ENCODE data around the gene KRTAP3-3. TPM values are rescaled to one million over a fixed set of nuclear protein-coding genes. Genes with fewer than 3 reads are reported as not detected.
A peak's percentile ranks its signal among the peaks of the same experiment; 100 is the strongest.

Gene KRTAP3-3
- total and polyA plus RNA-seq, 2 of the 4 experiments (the other 2 are of a cell fraction), result not detected

DNA sequence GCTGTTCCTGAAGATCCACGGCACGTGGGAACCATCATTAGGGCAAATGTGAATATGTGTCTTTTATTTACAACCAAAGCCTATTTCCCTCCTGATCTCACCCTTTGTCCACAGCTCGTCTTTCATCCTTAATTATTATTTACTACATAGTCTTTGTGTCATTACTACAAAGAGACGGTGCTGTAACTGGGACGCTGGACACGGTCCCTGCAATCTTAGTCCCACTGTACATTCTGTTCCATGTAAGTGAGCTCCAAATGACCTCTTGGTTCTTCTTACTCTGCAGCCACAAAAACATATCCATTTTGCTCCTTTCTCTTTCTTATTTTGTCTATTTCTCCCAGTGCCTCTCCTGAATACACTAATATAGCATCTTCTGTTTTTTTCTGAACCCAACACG is 43.8 kb downstream of the KRTAP3-3 start (continued):
- TF ChIP-seq NFE2L2 (IDR thresholded peaks at IDR 0.05; ENCODE audit: low read depth, low read length), result no peak
- TF ChIP-seq MAZ (IDR thresholded peaks at IDR 0.05; ENCODE audit: borderline replicate concordance, low read depth, low read length), result no peak
- no peak for TF ChIP-seq CHD1 (IDR thresholded peaks at IDR 0.05; ENCODE audit: low read depth, low read length)

DNA sequence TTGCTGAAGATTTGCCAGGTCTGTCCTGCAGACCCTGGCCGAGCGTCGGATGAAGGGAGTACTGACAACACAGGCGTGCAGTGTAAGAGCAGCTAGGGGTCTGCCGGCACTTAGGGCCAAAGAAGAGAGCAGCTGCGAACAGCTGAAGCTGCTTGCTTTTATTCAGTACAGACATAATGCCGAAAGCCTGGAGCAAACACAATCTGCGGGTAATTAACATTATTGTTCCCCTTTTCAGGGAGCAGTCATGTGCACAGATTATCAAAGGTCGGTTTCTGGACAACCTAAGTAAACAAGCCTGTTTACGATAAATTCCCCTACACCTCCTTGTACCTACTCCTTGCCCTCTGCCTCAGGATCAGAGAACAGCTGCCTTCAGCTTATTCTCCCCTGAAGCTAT is 44.5 kb downstream of the KRTAP3-3 start:
- peak overlapping the region; percentile 79 for H4K5ac ChIP-seq (ENCODE audit: low read depth, low read length)
- POLR2A ChIA-PET (ENCODE audit: unreplicated experiment), result no interaction called here
- H4K91ac ChIP-seq (ENCODE audit: insufficient read depth, low read depth, low read length), result no peak overlapping the region; the same call in 1 of the 2 replicates
- no peaks in the 10 kb centered on the region for H3K36me3 ChIP-seq (ENCODE audit: control insufficient read depth, insufficient read depth, low read length)
- TF ChIP-seq RAD21 (IDR thresholded peaks at IDR 0.05; ENCODE audit: low read length), result no peak
- no peak for TF ChIP-seq SMC3 (IDR thresholded peaks at IDR 0.05; ENCODE audit: low read depth, low read length)
- TF ChIP-seq POLR2A (IDR thresholded peaks at IDR 0.05; ENCODE audit: low read depth, low read length), result no peak
- no peak for TF ChIP-seq MXI1 (IDR thresholded peaks at IDR 0.05; ENCODE audit: borderline replicate concordance, low read depth, low read length)
- H3K79me1 ChIP-seq (ENCODE audit: low read depth in 1 of 2, low read length in 2 of 2), result no peaks in the 10 kb centered on the region
- H2BK20ac ChIP-seq (ENCODE audit: low read depth, low read length), result peak overlapping the region; percentile 48; the same call in 1 of the 2 replicates
- no peak overlapping the region for H3K4me3 ChIP-seq (ENCODE audit: insufficient read depth, low read depth, low read length)
- peak overlapping the region; percentile 60; the same call in 1 of the 2 replicates for H2BK120ac ChIP-seq (ENCODE audit: low read depth, low read length)
- in situ Hi-C loops (cut with MboI; ENCODE audit: low sequenced_read_pairs) (no loop called here), dilution Hi-C loops (cut with HindIII; ENCODE audit: low sequenced_read_pairs, unreplicated experiment) (no loop called here), intact Hi-C loops (cut with micrococcal nuclease) (no loop called here)
- no peaks in the 10 kb centered on the region for H3K9me3 ChIP-seq (ENCODE audit: control insufficient read depth, insufficient read depth, low read length)
- peaks cover 8% of the 10 kb centered on the region for H3K4me1 ChIP-seq (ENCODE audit: control insufficient read depth, insufficient read depth, low read length)
- CTCF ChIA-PET, result interaction anchor here (0.6 kb wide), 1 partner anchor 23 kb away, joined by 3 read pairs; no protein-coding TSS in a partner anchor
- no peaks in the 10 kb centered on the region for H3K27me3 ChIP-seq (ENCODE audit: control insufficient read depth, insufficient read depth, low read length)
- ATAC-seq (ENCODE audit: low read depth), result no peak
- H3K18ac ChIP-seq (ENCODE audit: low read depth, low read length), result 0 out of 2 replicates have a peak overlapping the region, but pooled peaks have one; percentile 16
- no peak overlapping the region for H3K56ac ChIP-seq (ENCODE audit: extremely low read depth, insufficient read depth, low read length)
- peak overlapping the region; percentile 15 to 59 for H4K8ac ChIP-seq (ENCODE audit: low read depth in 2 of 2, low read length in 2 of 2)
- no peak overlapping the region for H2BK15ac ChIP-seq (ENCODE audit: low read depth, low read length)
- H3K14ac ChIP-seq (replicated peaks; ENCODE audit: low read depth, low read length), result 0 out of 2 replicates have a peak overlapping the region, but pooled peaks have one; percentile 11
- H3K27ac ChIP-seq (ENCODE audit: insufficient read depth, low read length), result no peak overlapping the region
- no TSS peak for BruUV-seq (replicated peaks)
- H3K4me2 ChIP-seq (ENCODE audit: low read depth, low read length), result no peak overlapping the region; the same call in 1 of the 2 replicates
- 39% methylated on average over 7 of the region's 10 CpGs; no CpG with 5 or more reads in 1 of the 2 experiments for WGBS, 2 experiments (ENCODE audit: extremely low coverage in 2 of 2, insufficient read length in 1 of 2)
- no peak overlapping the region for H2AK9ac ChIP-seq (replicated peaks; ENCODE audit: low read depth, low read length, poor library complexity)
- peak overlapping the region; percentile 41; the same call in 1 of the 2 replicates for H3K4ac ChIP-seq (ENCODE audit: low read depth, low read length)
- no peak for DNase-seq
- no peaks in the 10 kb centered on the region for H4K20me1 ChIP-seq (ENCODE audit: insufficient read depth, low read length)
- no peak overlapping the region for H2AK5ac ChIP-seq (ENCODE audit: low read depth, low read length)
- H2BK5ac ChIP-seq (ENCODE audit: low read depth, low read length, poor library complexity, severe bottlenecking), result no peak overlapping the region
- no peaks in the 10 kb centered on the region; the same call in 1 of the 2 replicates for H3K9me1 ChIP-seq (ENCODE audit: insufficient read depth, low read length)
- peak overlapping the region; percentile 24; the same call in 1 of the 2 replicates for H3K9ac ChIP-seq (ENCODE audit: low read depth, low read length)
- peak overlapping the region; percentile 75 for H2AFZ ChIP-seq (replicated peaks; ENCODE audit: low read length, poor library complexity)
- peak overlapping the region; percentile 71; the same call in 1 of the 2 replicates for H3K23ac ChIP-seq (ENCODE audit: low read depth, low read length)
